HepG2 (cell line): ENCODE measurements around the gene TNIP3. TPM values are rescaled to one million over a fixed set of nuclear protein-coding genes. Genes with fewer than 3 reads are reported as not detected.

Experiments
- ATAC-seq: fragments of 200-7000 bp; cut with Tn5 transposase; 3 replicates; pipeline ENCODE4 v1.9.1; 2020; ENCODE audit warnings: mild to moderate bottlenecking, moderate library complexity
- BruUV-seq: library from RNA; stranded (reverse); fragments of 400-500 nt; replicated peaks from 2 replicates; lab custom pipeline; 2021; lab: Mats Ljungman, UMichigan
- CTCF ChIA-PET: fragments of 300-600 bp; formaldehyde crosslinking; extraction: SDS; loops from one replicate; lab custom pipeline; 2021; ENCODE audit warnings: low total read pairs, inconsistent platforms, low intra/inter-chr PET ratio; lab: Yijun Ruan, JAX
- POLR2A ChIA-PET: fragments of 350-600 bp; sonication (Branson Sonifier 250); formaldehyde crosslinking; loops from one replicate; lab custom pipeline; 2020; ENCODE audit warnings: antibody characterized with exemption, inconsistent platforms; lab: Yijun Ruan, JAX
- DNase-seq: peaks from one replicate; pipeline ENCODE4 v3.0.0-alpha.2; 2015; ENCODE audit warnings: low spot score
- FAIRE-seq: peaks from 3 replicates; lab custom pipeline; 2011; peaks lifted over from hg19 to GRCh38; lab: Jason Lieb, UNC
- H2AFZ ChIP-seq: one replicate; pipeline ENCODE4 v1.6.1; 2011; ENCODE audit warnings: low read length, inconsistent platforms
- H3K27ac ChIP-seq: fragments of 300-600 bp; 3 replicates; pipeline ENCODE4 v1.8.0; 2011; ENCODE audit warnings: mixed run types, mild to moderate bottlenecking, mixed read lengths, low read length, inconsistent platforms; ENCODE audit not compliant: insufficient read depth; ENCODE audit errors: extremely low read length
- H3K27me3 ChIP-seq, 2 experiments: fragments of 200-600 bp in 1 of 2; 2 replicates in 1 of 2; 3 replicates in 1 of 2; pipeline versions ENCODE4 v1.6.0 to v1.8.0; 2011; ENCODE audit warnings: low read length in 2 of 2, mild to moderate bottlenecking in 2 of 2, moderate library complexity in 2 of 2, inconsistent platforms in 1 of 2; ENCODE audit not compliant: insufficient read depth in 2 of 2, control insufficient read depth in 1 of 2
- H3K36me3 ChIP-seq, 2 experiments: fragments of 200-600 bp in 1 of 2; replicated peaks in 1 of 2; 2 replicates in 1 of 2; 3 replicates in 1 of 2; pipeline versions ENCODE4 v1.5.1 to v1.8.0; 2011; ENCODE audit warnings: low read length in 2 of 2, inconsistent platforms in 1 of 2; ENCODE audit not compliant: insufficient read depth in 2 of 2, control insufficient read depth in 1 of 2
- H3K4me1 ChIP-seq: 2 replicates; pipeline ENCODE4 v1.5.1; 2012; ENCODE audit warnings: low read length, inconsistent platforms; ENCODE audit not compliant: insufficient read depth
- H3K4me2 ChIP-seq: 2 replicates; pipeline ENCODE4 v1.6.0; 2011; ENCODE audit warnings: low read depth, low read length, inconsistent platforms
- H3K4me3 ChIP-seq, 3 experiments: fragments of 200-600 bp in 1 of 3; sonication (generic), shearing (Covaris generic) in 1 of 3; replicated peaks in 1 of 3; 2 replicates each; pipeline ENCODE4 v1.5.1; 2011 to 2016; ENCODE audit warnings: low read length in 3 of 3, inconsistent platforms in 2 of 3, low read depth in 2 of 3, mild to moderate bottlenecking in 2 of 3, control low read depth in 1 of 3, mixed read lengths in 1 of 3; ENCODE audit not compliant: insufficient read depth in 1 of 3
- H3K79me2 ChIP-seq: one replicate; pipeline ENCODE4 v1.6.1; 2011; ENCODE audit warnings: low read length, inconsistent platforms; ENCODE audit not compliant: insufficient read depth
- H3K9ac ChIP-seq: 2 replicates; pipeline ENCODE4 v1.6.0; 2011; ENCODE audit warnings: mild to moderate bottlenecking, low read depth, low read length, inconsistent platforms; ENCODE audit not compliant: insufficient read depth
- H3K9me3 ChIP-seq: 2 replicates; pipeline ENCODE4 v1.5.1; 2012; ENCODE audit warnings: mild to moderate bottlenecking, low read length
- H4K20me1 ChIP-seq: 2 replicates; pipeline ENCODE4 v1.6.0; 2011; ENCODE audit warnings: inconsistent platforms, mild to moderate bottlenecking, low read length, moderate library complexity; ENCODE audit not compliant: insufficient read depth
- ZNF225 ChIP-seq: sonication (generic); formaldehyde crosslinking; IDR thresholded peaks from 2 replicates; pipeline ENCODE4 v1.4.0; 2020; ENCODE audit warnings: mild to moderate bottlenecking, missing genetic modification reagents
- WGBS: methylation state at CpG from one replicate; pipeline ENCODE4 v1.1.6; 2017; ENCODE audit warnings: low lambda C conversion rate; 5-methylcytosine and 5-hydroxymethylcytosine counted together
- in situ Hi-C: cut with HindIII; loops from 2 replicates; pipeline ENCODE4 v1.10.0; 2017; ENCODE audit warnings: low pct_unique_long_range_greater_than_20kb; ENCODE audit not compliant: extremely low pct_ligation_motif_present
- intact Hi-C: fragments of 100-400 bp; cut with micrococcal nuclease; formaldehyde crosslinking; loops from one replicate; pipeline ENCODE4 v1.10.0; 2022; ENCODE audit not compliant: unreplicated experiment
- polyA plus RNA-seq, 8 experiments: library from polyadenylated mRNA; depleted of rRNA in 3 of 8; stranded (reverse) in 7 of 8; unstranded in 1 of 8; fragments of >200 nt; fragmentation: Illumina TruSeq in 4 of 8; extraction: Trizol in 4 of 8; gene quantifications; 2 replicates each; pipeline versions ENCODE4 v1.2.1 to v1.2.3, GENCODE V29; 2011 to 2016; ENCODE audit warnings: low read depth in 4 of 8, missing spikeins in 1 of 8, mixed read lengths in 1 of 8; ENCODE audit not compliant: insufficient read depth in 1 of 8
- total RNA-seq, 5 experiments: library from RNA; depleted of rRNA; stranded (reverse); fragments of >200 nt; fragmentation: Illumina TruSeq; extraction: Trizol; gene quantifications; 2 replicates each; pipeline ENCODE4 v1.2.3, GENCODE V29; 2016; ENCODE audit warnings: low read depth in 1 of 5
- TF ChIP-seq, protein P1 (sequence below): sonication (generic); formaldehyde crosslinking; IDR thresholded peaks from 2 replicates; pipeline ENCODE4 v1.8.0; 2022; ENCODE audit warnings: missing genetic modification reagents, mild to moderate bottlenecking, inconsistent platforms, borderline replicate concordance
- TF ChIP-seq, protein P2 (sequence below): sonication (generic); formaldehyde crosslinking; IDR thresholded peaks from 2 replicates; pipeline ENCODE4 v1.5.0; 2020; ENCODE audit warnings: mild to moderate bottlenecking, missing genetic modification reagents, borderline replicate concordance

The TNIP3 gene
- total and polyA plus RNA-seq, 2 of the 13 experiments (the other 11 are each of a cell fraction or from before 2014, with no cell fraction given) = not detected

DNA sequence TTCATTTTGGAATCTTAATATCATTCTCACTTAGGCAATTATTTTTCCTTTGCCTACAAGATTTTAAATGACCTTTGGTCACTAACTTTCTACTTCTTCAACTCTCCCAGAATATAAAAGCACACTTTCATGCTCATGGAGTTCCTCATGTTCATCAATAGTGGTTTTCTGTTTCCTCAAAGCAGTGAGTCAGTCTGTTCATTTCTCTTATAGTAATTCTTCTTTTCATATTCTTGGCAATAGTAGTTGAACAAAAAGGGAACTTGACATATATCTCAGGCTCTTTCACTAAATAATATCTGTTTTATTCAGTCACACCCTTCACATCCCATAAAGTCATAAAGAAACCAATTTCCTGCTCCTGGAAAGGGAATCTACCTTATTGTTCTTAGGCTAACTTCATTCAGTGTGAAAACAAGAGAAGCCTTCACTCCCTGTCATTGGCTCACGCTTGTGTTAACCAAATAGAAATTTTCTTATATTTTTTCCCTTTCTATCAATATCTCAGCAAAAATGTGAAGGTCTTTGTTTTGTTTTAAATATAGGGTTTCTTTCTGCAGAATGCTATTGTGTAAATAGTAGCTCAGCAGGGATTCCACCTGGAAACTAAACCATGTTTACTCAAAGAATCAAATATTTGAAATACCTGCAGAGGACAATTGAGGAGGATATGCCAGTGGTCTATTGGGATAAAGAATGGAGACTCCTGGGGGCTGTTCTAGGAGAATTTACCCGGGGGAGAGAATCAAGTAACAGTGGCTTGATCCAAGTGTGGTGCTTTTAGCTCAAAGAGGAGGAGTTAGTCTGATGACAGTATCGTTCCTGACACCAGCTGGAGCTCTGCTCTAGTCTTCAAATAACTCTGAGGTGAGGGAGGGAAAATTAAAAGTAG lies 13.4 kb upstream of the TNIP3 start:
- TF ChIP-seq, protein P1, sequence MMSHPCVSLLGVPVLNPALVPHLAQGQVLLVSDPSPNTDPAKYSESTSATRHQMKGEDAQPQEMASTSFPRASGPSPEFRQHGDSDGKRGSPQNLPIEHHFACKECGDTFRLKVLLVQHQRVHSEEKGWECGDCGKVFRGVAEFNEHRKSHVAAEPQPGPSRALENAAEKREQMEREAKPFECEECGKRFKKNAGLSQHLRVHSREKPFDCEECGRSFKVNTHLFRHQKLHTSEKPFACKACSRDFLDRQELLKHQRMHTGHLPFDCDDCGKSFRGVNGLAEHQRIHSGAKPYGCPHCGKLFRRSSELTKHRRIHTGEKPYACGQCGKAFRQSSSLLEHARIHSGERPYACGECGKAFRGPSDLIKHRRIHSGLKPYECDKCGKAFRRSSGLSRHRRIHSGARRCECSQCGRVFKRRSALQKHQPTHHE (CRISPR knock-in tag) = no peak
- TF ChIP-seq, protein P2, sequence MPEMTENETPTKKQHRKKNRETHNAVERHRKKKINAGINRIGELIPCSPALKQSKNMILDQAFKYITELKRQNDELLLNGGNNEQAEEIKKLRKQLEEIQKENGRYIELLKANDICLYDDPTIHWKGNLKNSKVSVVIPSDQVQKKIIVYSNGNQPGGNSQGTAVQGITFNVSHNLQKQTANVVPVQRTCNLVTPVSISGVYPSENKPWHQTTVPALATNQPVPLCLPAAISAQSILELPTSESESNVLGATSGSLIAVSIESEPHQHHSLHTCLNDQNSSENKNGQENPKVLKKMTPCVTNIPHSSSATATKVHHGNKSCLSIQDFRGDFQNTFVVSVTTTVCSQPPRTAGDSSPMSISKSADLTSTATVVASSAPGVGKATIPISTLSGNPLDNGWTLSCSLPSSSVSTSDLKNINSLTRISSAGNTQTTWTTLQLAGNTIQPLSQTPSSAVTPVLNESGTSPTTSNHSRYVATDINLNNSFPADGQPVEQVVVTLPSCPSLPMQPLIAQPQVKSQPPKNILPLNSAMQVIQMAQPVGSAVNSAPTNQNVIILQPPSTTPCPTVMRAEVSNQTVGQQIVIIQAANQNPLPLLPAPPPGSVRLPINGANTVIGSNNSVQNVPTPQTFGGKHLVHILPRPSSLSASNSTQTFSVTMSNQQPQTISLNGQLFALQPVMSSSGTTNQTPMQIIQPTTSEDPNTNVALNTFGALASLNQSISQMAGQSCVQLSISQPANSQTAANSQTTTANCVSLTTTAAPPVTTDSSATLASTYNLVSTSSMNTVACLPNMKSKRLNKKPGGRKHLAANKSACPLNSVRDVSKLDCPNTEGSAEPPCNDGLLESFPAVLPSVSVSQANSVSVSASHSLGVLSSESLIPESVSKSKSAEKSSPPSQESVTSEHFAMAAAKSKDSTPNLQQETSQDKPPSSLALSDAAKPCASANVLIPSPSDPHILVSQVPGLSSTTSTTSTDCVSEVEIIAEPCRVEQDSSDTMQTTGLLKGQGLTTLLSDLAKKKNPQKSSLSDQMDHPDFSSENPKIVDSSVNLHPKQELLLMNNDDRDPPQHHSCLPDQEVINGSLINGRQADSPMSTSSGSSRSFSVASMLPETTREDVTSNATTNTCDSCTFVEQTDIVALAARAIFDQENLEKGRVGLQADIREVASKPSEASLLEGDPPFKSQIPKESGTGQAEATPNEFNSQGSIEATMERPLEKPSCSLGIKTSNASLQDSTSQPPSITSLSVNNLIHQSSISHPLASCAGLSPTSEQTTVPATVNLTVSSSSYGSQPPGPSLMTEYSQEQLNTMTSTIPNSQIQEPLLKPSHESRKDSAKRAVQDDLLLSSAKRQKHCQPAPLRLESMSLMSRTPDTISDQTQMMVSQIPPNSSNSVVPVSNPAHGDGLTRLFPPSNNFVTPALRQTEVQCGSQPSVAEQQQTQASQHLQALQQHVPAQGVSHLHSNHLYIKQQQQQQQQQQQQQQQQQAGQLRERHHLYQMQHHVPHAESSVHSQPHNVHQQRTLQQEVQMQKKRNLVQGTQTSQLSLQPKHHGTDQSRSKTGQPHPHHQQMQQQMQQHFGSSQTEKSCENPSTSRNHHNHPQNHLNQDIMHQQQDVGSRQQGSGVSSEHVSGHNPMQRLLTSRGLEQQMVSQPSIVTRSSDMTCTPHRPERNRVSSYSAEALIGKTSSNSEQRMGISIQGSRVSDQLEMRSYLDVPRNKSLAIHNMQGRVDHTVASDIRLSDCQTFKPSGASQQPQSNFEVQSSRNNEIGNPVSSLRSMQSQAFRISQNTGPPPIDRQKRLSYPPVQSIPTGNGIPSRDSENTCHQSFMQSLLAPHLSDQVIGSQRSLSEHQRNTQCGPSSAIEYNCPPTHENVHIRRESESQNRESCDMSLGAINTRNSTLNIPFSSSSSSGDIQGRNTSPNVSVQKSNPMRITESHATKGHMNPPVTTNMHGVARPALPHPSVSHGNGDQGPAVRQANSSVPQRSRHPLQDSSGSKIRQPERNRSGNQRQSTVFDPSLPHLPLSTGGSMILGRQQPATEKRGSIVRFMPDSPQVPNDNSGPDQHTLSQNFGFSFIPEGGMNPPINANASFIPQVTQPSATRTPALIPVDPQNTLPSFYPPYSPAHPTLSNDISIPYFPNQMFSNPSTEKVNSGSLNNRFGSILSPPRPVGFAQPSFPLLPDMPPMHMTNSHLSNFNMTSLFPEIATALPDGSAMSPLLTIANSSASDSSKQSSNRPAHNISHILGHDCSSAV (CRISPR knock-in tag) = no peak
- TF ChIP-seq ZNF225 (CRISPR knock-in tag) = no peak
- Histone ChIP-seq H3K9ac (no peak overlapping the region), H3K4me2 (no peak overlapping the region), H4K20me1 (no peaks in the 10 kb centered on the region), H3K4me1 (no peaks in the 10 kb centered on the region), H3K4me3 (no peak overlapping the region), H3K79me2 (no peaks in the 10 kb centered on the region), H2AFZ (no peak overlapping the region), H3K36me3 (no peaks in the 10 kb centered on the region), H3K27me3 (no peaks in the 10 kb centered on the region), H3K27ac (no peak overlapping the region), H3K9me3 (no peaks in the 10 kb centered on the region)
- ATAC-seq (no peak), DNase-seq (no peak), FAIRE-seq (no peak)
- 0% methylated on average over 3 of the region's 3 CpGs for WGBS
- POLR2A ChIA-PET = no interaction called here
- no TSS peak for BruUV-seq
- in situ Hi-C loops (no loop called here), intact Hi-C loops (no loop called here)
- CTCF ChIA-PET = no interaction called here
